ENCODE data around the gene HOXA4.

DNA sequence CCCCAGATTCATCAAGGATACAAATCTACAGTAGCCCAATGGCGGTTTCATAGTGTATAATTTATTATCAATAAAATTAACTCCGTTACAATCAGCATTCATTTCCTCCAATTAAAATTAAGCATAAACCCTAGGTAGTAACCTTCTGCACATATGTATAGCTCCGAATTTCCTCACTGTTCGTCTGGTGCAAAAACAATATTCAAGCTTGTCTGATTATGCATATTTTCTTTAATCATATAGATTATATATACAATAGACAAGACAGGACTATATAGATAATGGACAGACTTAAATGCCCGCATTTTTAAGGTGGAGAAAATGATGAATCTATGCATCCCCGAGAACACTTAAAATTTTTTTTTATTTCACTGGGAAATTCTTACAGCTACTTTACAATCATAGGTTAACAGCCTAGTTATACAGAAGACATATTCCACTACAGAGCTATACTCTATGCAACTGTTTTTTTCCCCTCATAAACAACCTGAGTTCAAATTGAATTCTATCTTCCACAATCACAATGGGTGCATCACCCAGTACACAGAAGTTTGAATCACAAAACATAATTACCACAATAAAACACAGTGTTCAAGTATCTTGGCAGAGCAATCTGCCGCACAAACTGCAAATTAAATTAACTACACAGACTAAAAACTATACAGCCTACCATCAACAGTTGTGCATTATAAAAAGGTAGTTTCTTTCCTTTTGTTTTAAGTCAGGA, 32.2 kb upstream of the HOXA4 start:
- TF ChIP-seq CTCF (IDR thresholded peaks at IDR 0.05) (no peak), POLR2A (IDR thresholded peaks at IDR 0.05) (no peak), POLR2AphosphoS5 (IDR thresholded peaks at IDR 0.05; ENCODE audit: insufficient read depth in 1 of 2, low read depth in 1 of 2) (no peak)
